ENCODE data around the gene CEP95. TPM values are rescaled to one million over a fixed set of nuclear protein-coding genes. Genes with fewer than 3 reads are reported as not detected.

Gene CEP95
- total and polyA plus RNA-seq, 2 of the 13 experiments (the other 11 are each of a cell fraction or from before 2014, with no cell fraction given) = 65.9 to 68.8 TPM

DNA sequence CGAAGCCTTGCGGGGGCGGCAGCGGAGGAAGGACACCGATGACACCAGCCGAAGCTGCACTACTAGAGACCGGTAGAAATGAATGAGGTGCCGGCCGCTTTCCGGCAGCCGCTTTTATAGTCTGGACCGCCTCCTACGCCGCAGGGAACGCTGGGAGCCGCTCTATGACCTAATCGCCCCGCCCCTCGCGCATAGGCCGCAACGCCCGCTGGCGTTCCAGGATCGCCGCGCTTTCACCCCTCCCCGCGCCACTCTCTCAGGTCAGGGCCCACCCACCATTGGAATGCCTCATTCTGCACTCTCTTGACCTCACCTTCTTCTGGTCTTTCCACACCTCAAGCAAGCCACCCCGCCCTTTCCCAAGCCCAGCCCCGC, 589 bp upstream of the CEP95 start, which contains the start of gene DDX5 (continued):
- TF ChIP-seq, protein P1, sequence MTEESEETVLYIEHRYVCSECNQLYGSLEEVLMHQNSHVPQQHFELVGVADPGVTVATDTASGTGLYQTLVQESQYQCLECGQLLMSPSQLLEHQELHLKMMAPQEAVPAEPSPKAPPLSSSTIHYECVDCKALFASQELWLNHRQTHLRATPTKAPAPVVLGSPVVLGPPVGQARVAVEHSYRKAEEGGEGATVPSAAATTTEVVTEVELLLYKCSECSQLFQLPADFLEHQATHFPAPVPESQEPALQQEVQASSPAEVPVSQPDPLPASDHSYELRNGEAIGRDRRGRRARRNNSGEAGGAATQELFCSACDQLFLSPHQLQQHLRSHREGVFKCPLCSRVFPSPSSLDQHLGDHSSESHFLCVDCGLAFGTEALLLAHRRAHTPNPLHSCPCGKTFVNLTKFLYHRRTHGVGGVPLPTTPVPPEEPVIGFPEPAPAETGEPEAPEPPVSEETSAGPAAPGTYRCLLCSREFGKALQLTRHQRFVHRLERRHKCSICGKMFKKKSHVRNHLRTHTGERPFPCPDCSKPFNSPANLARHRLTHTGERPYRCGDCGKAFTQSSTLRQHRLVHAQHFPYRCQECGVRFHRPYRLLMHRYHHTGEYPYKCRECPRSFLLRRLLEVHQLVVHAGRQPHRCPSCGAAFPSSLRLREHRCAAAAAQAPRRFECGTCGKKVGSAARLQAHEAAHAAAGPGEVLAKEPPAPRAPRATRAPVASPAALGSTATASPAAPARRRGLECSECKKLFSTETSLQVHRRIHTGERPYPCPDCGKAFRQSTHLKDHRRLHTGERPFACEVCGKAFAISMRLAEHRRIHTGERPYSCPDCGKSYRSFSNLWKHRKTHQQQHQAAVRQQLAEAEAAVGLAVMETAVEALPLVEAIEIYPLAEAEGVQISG (CRISPR knock-in tag; IDR thresholded peaks at IDR 0.05) = no peak; the same call in 1 of the 2 replicates
- TF ChIP-seq GTF2F1 (IDR thresholded peaks at IDR 0.05; ENCODE audit: low read length) = peak; percentile 98
- TF ChIP-seq FOXA3 (CRISPR knock-in tag; IDR thresholded peaks at IDR 0.05) = peak; percentile 54; the same call in 1 of the 2 replicates
- TF ChIP-seq, protein P2, sequence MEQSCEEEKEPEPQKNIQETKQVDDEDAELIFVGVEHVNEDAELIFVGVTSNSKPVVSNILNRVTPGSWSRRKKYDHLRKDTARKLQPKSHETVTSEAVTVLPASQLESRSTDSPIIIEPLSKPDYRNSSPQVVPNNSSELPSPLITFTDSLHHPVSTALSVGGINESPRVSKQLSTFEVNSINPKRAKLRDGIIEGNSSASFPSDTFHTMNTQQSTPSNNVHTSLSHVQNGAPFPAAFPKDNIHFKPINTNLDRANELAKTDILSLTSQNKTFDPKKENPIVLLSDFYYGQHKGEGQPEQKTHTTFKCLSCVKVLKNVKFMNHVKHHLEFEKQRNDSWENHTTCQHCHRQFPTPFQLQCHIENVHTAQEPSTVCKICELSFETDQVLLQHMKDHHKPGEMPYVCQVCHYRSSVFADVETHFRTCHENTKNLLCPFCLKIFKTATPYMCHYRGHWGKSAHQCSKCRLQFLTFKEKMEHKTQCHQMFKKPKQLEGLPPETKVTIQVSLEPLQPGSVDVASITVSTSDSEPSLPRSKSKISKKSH (CRISPR knock-in tag; IDR thresholded peaks at IDR 0.05; ENCODE audit: borderline replicate concordance) = peak; percentile 36; the same call in 1 of the 2 replicates
- no peak for TF ChIP-seq DNMT1 (CRISPR knock-in tag; IDR thresholded peaks at IDR 0.05)
- TF ChIP-seq RFXAP (CRISPR knock-in tag; IDR thresholded peaks at IDR 0.05; ENCODE audit: borderline replicate concordance) = peak; percentile 39; the same call in 1 of the 2 replicates
- peak; percentile 84; the same call in 1 of the 2 replicates for TF ChIP-seq ZNF616 (CRISPR knock-in tag; IDR thresholded peaks at IDR 0.05; ENCODE audit: low read depth)
- peak; percentile 64; the same call in 1 of the 2 replicates for TF ChIP-seq ZSCAN30 (CRISPR knock-in tag; IDR thresholded peaks at IDR 0.05)
- peak; percentile 92 for TF ChIP-seq NR2C2 (CRISPR knock-in tag; IDR thresholded peaks at IDR 0.05; ENCODE audit: borderline replicate concordance)
- peak; percentile 58 for TF ChIP-seq MIXL1 (CRISPR knock-in tag; IDR thresholded peaks at IDR 0.05)
- peak; percentile 42 for TF ChIP-seq ZNF232 (CRISPR knock-in tag; IDR thresholded peaks at IDR 0.05; ENCODE audit: borderline replicate concordance)
- TF ChIP-seq, protein P3, sequence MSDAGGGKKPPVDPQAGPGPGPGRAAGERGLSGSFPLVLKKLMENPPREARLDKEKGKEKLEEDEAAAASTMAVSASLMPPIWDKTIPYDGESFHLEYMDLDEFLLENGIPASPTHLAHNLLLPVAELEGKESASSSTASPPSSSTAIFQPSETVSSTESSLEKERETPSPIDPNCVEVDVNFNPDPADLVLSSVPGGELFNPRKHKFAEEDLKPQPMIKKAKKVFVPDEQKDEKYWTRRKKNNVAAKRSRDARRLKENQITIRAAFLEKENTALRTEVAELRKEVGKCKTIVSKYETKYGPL (CRISPR knock-in tag; IDR thresholded peaks at IDR 0.05) = peak; percentile 91
- TF ChIP-seq, protein P4, sequence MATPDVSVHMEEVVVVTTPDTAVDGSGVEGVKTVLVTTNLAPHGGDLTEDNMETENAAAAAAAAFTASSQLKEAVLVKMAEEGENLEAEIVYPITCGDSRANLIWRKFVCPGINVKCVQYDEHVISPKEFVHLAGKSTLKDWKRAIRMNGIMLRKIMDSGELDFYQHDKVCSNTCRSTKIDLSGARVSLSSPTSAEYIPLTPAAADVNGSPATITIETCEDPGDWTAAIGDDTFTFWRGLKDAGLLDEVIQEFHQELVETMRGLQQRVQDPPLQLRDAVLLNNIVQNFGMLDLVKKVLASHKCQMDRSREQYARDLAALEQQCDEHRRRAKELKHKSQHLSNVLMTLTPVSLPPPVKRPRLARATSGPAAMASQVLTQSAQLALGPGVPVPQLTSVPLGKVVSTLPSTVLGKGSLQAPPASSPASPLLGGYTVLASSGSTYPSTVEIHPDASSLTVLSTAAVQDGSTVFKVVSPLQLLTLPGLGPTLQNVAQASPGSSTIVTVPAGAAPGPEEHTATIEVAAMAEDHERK (CRISPR knock-in tag; IDR thresholded peaks at IDR 0.05; ENCODE audit: low read depth) = peak; percentile 21; the same call in 1 of the 2 replicates
- peak; percentile 21; the same call in 1 of the 2 replicates for TF ChIP-seq SOX5 (CRISPR knock-in tag; IDR thresholded peaks at IDR 0.05; ENCODE audit: borderline replicate concordance)
- TF ChIP-seq SIN3A (IDR thresholded peaks at IDR 0.05; ENCODE audit: borderline replicate concordance, low read depth, low read length) = peak; percentile 98
- TF ChIP-seq ZNF768 (CRISPR knock-in tag; IDR thresholded peaks at IDR 0.05) = peak; percentile 61
- TF ChIP-seq, protein P5, sequence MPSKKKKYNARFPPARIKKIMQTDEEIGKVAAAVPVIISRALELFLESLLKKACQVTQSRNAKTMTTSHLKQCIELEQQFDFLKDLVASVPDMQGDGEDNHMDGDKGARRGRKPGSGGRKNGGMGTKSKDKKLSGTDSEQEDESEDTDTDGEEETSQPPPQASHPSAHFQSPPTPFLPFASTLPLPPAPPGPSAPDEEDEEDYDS (CRISPR knock-in tag; IDR thresholded peaks at IDR 0.05) = peak; percentile 97
- TF ChIP-seq ZNF12 (CRISPR knock-in tag; IDR thresholded peaks at IDR 0.05) = peak; percentile 62; the same call in 1 of the 2 replicates
- TF ChIP-seq TRIM24 (CRISPR knock-in tag; IDR thresholded peaks at IDR 0.05) = no peak
- TF ChIP-seq, protein P6, sequence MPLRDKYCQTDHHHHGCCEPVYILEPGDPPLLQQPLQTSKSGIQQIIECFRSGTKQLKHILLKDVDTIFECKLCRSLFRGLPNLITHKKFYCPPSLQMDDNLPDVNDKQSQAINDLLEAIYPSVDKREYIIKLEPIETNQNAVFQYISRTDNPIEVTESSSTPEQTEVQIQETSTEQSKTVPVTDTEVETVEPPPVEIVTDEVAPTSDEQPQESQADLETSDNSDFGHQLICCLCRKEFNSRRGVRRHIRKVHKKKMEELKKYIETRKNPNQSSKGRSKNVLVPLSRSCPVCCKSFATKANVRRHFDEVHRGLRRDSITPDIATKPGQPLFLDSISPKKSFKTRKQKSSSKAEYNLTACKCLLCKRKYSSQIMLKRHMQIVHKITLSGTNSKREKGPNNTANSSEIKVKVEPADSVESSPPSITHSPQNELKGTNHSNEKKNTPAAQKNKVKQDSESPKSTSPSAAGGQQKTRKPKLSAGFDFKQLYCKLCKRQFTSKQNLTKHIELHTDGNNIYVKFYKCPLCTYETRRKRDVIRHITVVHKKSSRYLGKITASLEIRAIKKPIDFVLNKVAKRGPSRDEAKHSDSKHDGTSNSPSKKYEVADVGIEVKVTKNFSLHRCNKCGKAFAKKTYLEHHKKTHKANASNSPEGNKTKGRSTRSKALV (CRISPR knock-in tag; IDR thresholded peaks at IDR 0.05) = no peak; the same call in 1 of the 2 replicates
- TF ChIP-seq ZNF713 (CRISPR knock-in tag; IDR thresholded peaks at IDR 0.05) = 0 out of 2 replicates have a peak, but pooled peaks have one; percentile 71
- TF ChIP-seq CHCHD3 (CRISPR knock-in tag; IDR thresholded peaks at IDR 0.05) = peak; percentile 24; the same call in 1 of the 2 replicates

Measured in HepG2 (cell line).